Measurements from ENCODE around the gene PINLYP. TPM values are rescaled to one million over a fixed set of nuclear protein-coding genes. Genes with fewer than 3 reads are reported as not detected.
"Not testable (repeated sequence)": the region's sequence is repeated elsewhere in the genome, so short reads cannot be mapped to it uniquely, and the experiment has no call there.

Gene PINLYP
- total RNA-seq, 1 experiment from 2014 or later: 11.9 TPM

- Mint-ChIP-seq H3K36me3 (ENCODE audit: insufficient read depth in 1 of 3, low read depth in 3 of 3) (peaks cover 6 to 36% (median 25%) of the 10 kb centered on the region in 3 experiments; a peak in 6 of 7 replicates), H3K4me1 (peaks cover 2 to 7% of the 10 kb centered on the region in 2 experiments), H3K27ac (no peak overlapping the region), H3K4me3 (no peak overlapping the region), H3K27me3 (ENCODE audit: low read depth) (no peaks in the 10 kb centered on the region), H3K9me3 (no peaks in the 10 kb centered on the region)
- H3T11ph ChIP-seq (ENCODE audit: low read length): no peak overlapping the region
- H4K8ac ChIP-seq (replicated peaks; ENCODE audit: insufficient read length, low read depth, low read length): no peak overlapping the region
- H2BK12ac ChIP-seq (ENCODE audit: insufficient read length, low read depth, low read length): no peak overlapping the region
- H4K20me1 ChIP-seq (ENCODE audit: control insufficient read depth, insufficient read depth, insufficient read length): no peaks in the 10 kb centered on the region
- no CpG with 5 or more reads among the region's 2 CpGs for WGBS (ENCODE audit: extremely low coverage, insufficient read length, low lambda C conversion rate)
- H3K9ac ChIP-seq (ENCODE audit: extremely low read depth, insufficient read length, low read length): no peak overlapping the region
- no peak overlapping the region for H2AK5ac ChIP-seq (ENCODE audit: insufficient read length, low read length)
- H3K18ac ChIP-seq (ENCODE audit: insufficient read length, low read depth, low read length): no peak overlapping the region
- no peaks in the 10 kb centered on the region for H3K79me1 ChIP-seq (ENCODE audit: insufficient read depth, low read depth, low read length, poor library complexity, severe bottlenecking)
- H3K27me3 ChIP-seq (ENCODE audit: insufficient read depth, low read length): no peaks in the 10 kb centered on the region
- H4K5ac ChIP-seq (ENCODE audit: insufficient read length, low read depth, low read length): no peak overlapping the region
- H3K79me2 ChIP-seq (ENCODE audit: insufficient read depth, low read length): no peaks in the 10 kb centered on the region
- no peaks in the 10 kb centered on the region for H3K23me2 ChIP-seq (ENCODE audit: insufficient read length, low read depth, low read length, poor library complexity, severe bottlenecking)
- no peak overlapping the region for H3K27ac ChIP-seq (ENCODE audit: insufficient read length, low read depth, low read length)
- H2BK15ac ChIP-seq (ENCODE audit: low read depth, low read length): no peak overlapping the region
- no peak overlapping the region for H2BK120ac ChIP-seq (ENCODE audit: low read depth, low read length, poor library complexity, severe bottlenecking)
- H3K56ac ChIP-seq (ENCODE audit: insufficient read length, low read depth, low read length): no peak overlapping the region
- H2AFZ ChIP-seq (ENCODE audit: low read length): no peak overlapping the region
- no peak overlapping the region for H4K91ac ChIP-seq (ENCODE audit: insufficient read length, low read depth, low read length)
- H3K4me1 ChIP-seq (ENCODE audit: insufficient read depth, low read length): no peaks in the 10 kb centered on the region
- no peak overlapping the region for H3K23ac ChIP-seq (ENCODE audit: insufficient read length, low read depth, low read length)
- TF ChIP-seq, protein P1, sequence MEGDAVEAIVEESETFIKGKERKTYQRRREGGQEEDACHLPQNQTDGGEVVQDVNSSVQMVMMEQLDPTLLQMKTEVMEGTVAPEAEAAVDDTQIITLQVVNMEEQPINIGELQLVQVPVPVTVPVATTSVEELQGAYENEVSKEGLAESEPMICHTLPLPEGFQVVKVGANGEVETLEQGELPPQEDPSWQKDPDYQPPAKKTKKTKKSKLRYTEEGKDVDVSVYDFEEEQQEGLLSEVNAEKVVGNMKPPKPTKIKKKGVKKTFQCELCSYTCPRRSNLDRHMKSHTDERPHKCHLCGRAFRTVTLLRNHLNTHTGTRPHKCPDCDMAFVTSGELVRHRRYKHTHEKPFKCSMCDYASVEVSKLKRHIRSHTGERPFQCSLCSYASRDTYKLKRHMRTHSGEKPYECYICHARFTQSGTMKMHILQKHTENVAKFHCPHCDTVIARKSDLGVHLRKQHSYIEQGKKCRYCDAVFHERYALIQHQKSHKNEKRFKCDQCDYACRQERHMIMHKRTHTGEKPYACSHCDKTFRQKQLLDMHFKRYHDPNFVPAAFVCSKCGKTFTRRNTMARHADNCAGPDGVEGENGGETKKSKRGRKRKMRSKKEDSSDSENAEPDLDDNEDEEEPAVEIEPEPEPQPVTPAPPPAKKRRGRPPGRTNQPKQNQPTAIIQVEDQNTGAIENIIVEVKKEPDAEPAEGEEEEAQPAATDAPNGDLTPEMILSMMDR (conservative IDR thresholded peaks at IDR 0.05): no peak
- H3K4ac ChIP-seq (ENCODE audit: low read depth, low read length): no peak overlapping the region
- no peaks in the 10 kb centered on the region for H3K9me3 ChIP-seq (ENCODE audit: control insufficient read depth, low read depth, low read length)
- H2BK20ac ChIP-seq (ENCODE audit: low read depth, low read length, poor library complexity, severe bottlenecking): no peak overlapping the region
- H3K4me2 ChIP-seq (ENCODE audit: insufficient read depth, insufficient read length, low read length): no peak overlapping the region
- H2BK5ac ChIP-seq (ENCODE audit: insufficient read length, low read length): no peak overlapping the region
- H3K14ac ChIP-seq (ENCODE audit: insufficient read depth, low read length): no peak overlapping the region
- DNase-seq: no peak
These were observed 10.7 kb downstream of the PINLYP start for GRCh38 chr19:43586346-43586745.

- not testable (repeated sequence) for H4K91ac ChIP-seq (ENCODE audit: insufficient read length, low read depth, low read length); H3K18ac ChIP-seq (ENCODE audit: insufficient read length, low read depth, low read length); H2BK12ac ChIP-seq (ENCODE audit: insufficient read length, low read depth, low read length); H2AFZ ChIP-seq (ENCODE audit: low read length); H2BK120ac ChIP-seq (ENCODE audit: low read depth, low read length, poor library complexity, severe bottlenecking); H3K4me2 ChIP-seq (ENCODE audit: insufficient read depth, insufficient read length, low read length); H3K4ac ChIP-seq (ENCODE audit: low read depth, low read length); H4K20me1 ChIP-seq (ENCODE audit: control insufficient read depth, insufficient read depth, insufficient read length); H3K4me1 ChIP-seq (ENCODE audit: insufficient read depth, low read length); H3K9me3 ChIP-seq (ENCODE audit: control insufficient read depth, low read depth, low read length); H3K23me2 ChIP-seq (ENCODE audit: insufficient read length, low read depth, low read length, poor library complexity, severe bottlenecking); DNase-seq; H2AK5ac ChIP-seq (ENCODE audit: insufficient read length, low read length); H3K9ac ChIP-seq (ENCODE audit: extremely low read depth, insufficient read length, low read length); H3K9me3 Mint-ChIP-seq; H3K56ac ChIP-seq (ENCODE audit: insufficient read length, low read depth, low read length); H3K4me3 Mint-ChIP-seq; H3K23ac ChIP-seq (ENCODE audit: insufficient read length, low read depth, low read length); H2BK15ac ChIP-seq (ENCODE audit: low read depth, low read length); H3K79me1 ChIP-seq (ENCODE audit: insufficient read depth, low read depth, low read length, poor library complexity, severe bottlenecking); H3K27me3 ChIP-seq (ENCODE audit: insufficient read depth, low read length); H3K14ac ChIP-seq (ENCODE audit: insufficient read depth, low read length); H3K27ac Mint-ChIP-seq; H2BK20ac ChIP-seq (ENCODE audit: low read depth, low read length, poor library complexity, severe bottlenecking); H3K79me2 ChIP-seq (ENCODE audit: insufficient read depth, low read length); H3K27me3 Mint-ChIP-seq (ENCODE audit: low read depth); H3K4me1 Mint-ChIP-seq; H2BK5ac ChIP-seq (ENCODE audit: insufficient read length, low read length); H3K27ac ChIP-seq (ENCODE audit: insufficient read length, low read depth, low read length); H4K8ac ChIP-seq (replicated peaks; ENCODE audit: insufficient read length, low read depth, low read length); H3T11ph ChIP-seq (ENCODE audit: low read length); H4K5ac ChIP-seq (ENCODE audit: insufficient read length, low read depth, low read length)
- H3K36me3 Mint-ChIP-seq (ENCODE audit: insufficient read depth in 1 of 3, low read depth in 3 of 3): peaks cover 6 to 36% (median 25%) of the 10 kb centered on the region in 3 experiments; a peak in 6 of 7 replicates
- WGBS (ENCODE audit: extremely low coverage, insufficient read length, low lambda C conversion rate): no CpG with 5 or more reads among the region's 3 CpGs
These were observed 11.4 kb downstream of the PINLYP start for GRCh38 chr19:43587029-43587428.

Data from H9 (cell line).